Measurements from ENCODE around the gene TMED10. TPM values are rescaled to one million over a fixed set of nuclear protein-coding genes. Genes with fewer than 3 reads are reported as not detected.

The TMED10 gene
- total and polyA plus RNA-seq, 2 donors (not counting 3 experiments of a cell fraction or from before 2014, with no cell fraction given) = 338 to 342 TPM

- Histone ChIP-seq H3K9ac (replicated peaks; ENCODE audit: extremely low read depth, insufficient read depth, low read length) (no peak overlapping the region), H3K9me3 (replicated peaks; ENCODE audit: control insufficient read depth, insufficient read depth, low read length) (no peaks in the 10 kb centered on the region), H3K27me3 (ENCODE audit: control insufficient read depth in 2 of 2, insufficient read depth in 2 of 2, low read length in 2 of 2) (no peaks in the 10 kb centered on the region), H3K4me2 (ENCODE audit: insufficient read depth, low read length) (no peak overlapping the region), H3K27ac (ENCODE audit: insufficient read depth, low read depth, low read length) (no peak overlapping the region), H3K4me1 (ENCODE audit: control insufficient read depth, extremely low read depth, insufficient read depth, low read length) (peaks cover 10% of the 10 kb centered on the region), H3K4me3 (replicated peaks in 1 of 3; ENCODE audit: insufficient read depth in 1 of 3, low read depth in 1 of 3, low read length in 3 of 3) (no peak overlapping the region), H3K9me1 (replicated peaks; ENCODE audit: control insufficient read depth, extremely low read depth, insufficient read depth, low read length) (no peaks in the 10 kb centered on the region), H2AFZ (ENCODE audit: low read depth, low read length) (no peak overlapping the region), H3K36me3 (ENCODE audit: control insufficient read depth in 2 of 2, extremely low read depth in 1 of 2, insufficient read depth in 2 of 2, low read length in 2 of 2) (peaks cover 9 to 10% of the 10 kb centered on the region in 2 experiments), H3K79me2 (ENCODE audit: control insufficient read depth, insufficient read depth, low read length) (no peaks in the 10 kb centered on the region), H4K20me1 (replicated peaks; ENCODE audit: control insufficient read depth, extremely low read depth, insufficient read depth, low read length) (no peaks in the 10 kb centered on the region)
- FAIRE-seq (peak; percentile 83), DNase-seq (ENCODE audit: low read depth, low spot score) (peak; percentile 81)
- ChIA-PET CTCF (interaction anchor here (0.6 to 7.1 kb wide), 9 partner anchors 9 to 424 kb away, joined by 3 to 77 read pairs (median 4); no protein-coding TSS in a partner anchor), POLR2A (interaction anchor here (0.7 kb wide), 1 partner anchor 163 kb away, joined by 4 read pairs; no protein-coding TSS in a partner anchor)
- dilution Hi-C loops (cut with MboI; ENCODE audit: extremely low pct_ligation_motif_present, low sequenced_read_pairs) (loop anchor here (25.0 kb wide), 1 partner anchor 155 kb away; the partner anchor contains the start of gene FOS), intact Hi-C loops (cut with micrococcal nuclease) (loop anchor here (1.0 to 10.0 kb wide), 4 partner anchors 164 to 432 kb away; no protein-coding TSS in a partner anchor)
- TF ChIP-seq, protein P1, sequence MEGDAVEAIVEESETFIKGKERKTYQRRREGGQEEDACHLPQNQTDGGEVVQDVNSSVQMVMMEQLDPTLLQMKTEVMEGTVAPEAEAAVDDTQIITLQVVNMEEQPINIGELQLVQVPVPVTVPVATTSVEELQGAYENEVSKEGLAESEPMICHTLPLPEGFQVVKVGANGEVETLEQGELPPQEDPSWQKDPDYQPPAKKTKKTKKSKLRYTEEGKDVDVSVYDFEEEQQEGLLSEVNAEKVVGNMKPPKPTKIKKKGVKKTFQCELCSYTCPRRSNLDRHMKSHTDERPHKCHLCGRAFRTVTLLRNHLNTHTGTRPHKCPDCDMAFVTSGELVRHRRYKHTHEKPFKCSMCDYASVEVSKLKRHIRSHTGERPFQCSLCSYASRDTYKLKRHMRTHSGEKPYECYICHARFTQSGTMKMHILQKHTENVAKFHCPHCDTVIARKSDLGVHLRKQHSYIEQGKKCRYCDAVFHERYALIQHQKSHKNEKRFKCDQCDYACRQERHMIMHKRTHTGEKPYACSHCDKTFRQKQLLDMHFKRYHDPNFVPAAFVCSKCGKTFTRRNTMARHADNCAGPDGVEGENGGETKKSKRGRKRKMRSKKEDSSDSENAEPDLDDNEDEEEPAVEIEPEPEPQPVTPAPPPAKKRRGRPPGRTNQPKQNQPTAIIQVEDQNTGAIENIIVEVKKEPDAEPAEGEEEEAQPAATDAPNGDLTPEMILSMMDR (IDR thresholded peaks at IDR 0.05; ENCODE audit: extremely low read depth in 1 of 2, insufficient read depth in 1 of 2, low read depth in 1 of 2, low read length in 2 of 2) = peak; percentile 38 to 55
- no peak for TF ChIP-seq MYC (IDR thresholded peaks at IDR 0.05; ENCODE audit: low read depth, low read length)
- no TSS peak for BruUV-seq (replicated peaks)
Measured at GRCh38 chr14:75132382-75133086, 43.9 kb downstream of the TMED10 start.

- no peaks in the 10 kb centered on the region for H3K27me3 ChIP-seq (ENCODE audit: control insufficient read depth in 2 of 2, insufficient read depth in 2 of 2, low read length in 2 of 2)
- H2AFZ ChIP-seq (ENCODE audit: low read depth, low read length) = no peak overlapping the region
- no peak overlapping the region for H3K4me3 ChIP-seq (replicated peaks in 1 of 3; ENCODE audit: insufficient read depth in 1 of 3, low read depth in 1 of 3, low read length in 3 of 3)
- TF ChIP-seq EZH2 (IDR thresholded peaks at IDR 0.05; ENCODE audit: borderline replicate concordance, low read depth, low read length, severe bottlenecking) = no peak
- TF ChIP-seq, protein P2, sequence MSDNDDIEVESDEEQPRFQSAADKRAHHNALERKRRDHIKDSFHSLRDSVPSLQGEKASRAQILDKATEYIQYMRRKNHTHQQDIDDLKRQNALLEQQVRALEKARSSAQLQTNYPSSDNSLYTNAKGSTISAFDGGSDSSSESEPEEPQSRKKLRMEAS (IDR thresholded peaks at IDR 0.05; ENCODE audit: insufficient read depth, insufficient read length) = no peak
- no peak for TF ChIP-seq GATA2 (IDR thresholded peaks at IDR 0.05; ENCODE audit: insufficient read depth, insufficient read length, low read depth, low read length)
- TF ChIP-seq, protein P1 (IDR thresholded peaks at IDR 0.05; ENCODE audit: extremely low read depth in 1 of 2, insufficient read depth in 1 of 2, low read depth in 1 of 2, low read length in 2 of 2) = no peak
- TF ChIP-seq POLR2AphosphoS5 (IDR thresholded peaks at IDR 0.05; ENCODE audit: insufficient read depth, low read depth, low read length) = no peak
- no peak for TF ChIP-seq POLR2A (IDR thresholded peaks at IDR 0.05; ENCODE audit: low read depth, low read length)
- TF ChIP-seq FOS (IDR thresholded peaks at IDR 0.05; ENCODE audit: borderline replicate concordance, insufficient read depth, low read length) = no peak
- no peak for TF ChIP-seq JUN (IDR thresholded peaks at IDR 0.05; ENCODE audit: borderline replicate concordance, insufficient read depth, insufficient read length, low read depth)
- no peak for TF ChIP-seq MYC (IDR thresholded peaks at IDR 0.05; ENCODE audit: low read depth, low read length)
- H3K9me1 ChIP-seq (replicated peaks; ENCODE audit: control insufficient read depth, extremely low read depth, insufficient read depth, low read length) = no peaks in the 10 kb centered on the region
- DNase-seq (ENCODE audit: low read depth, low spot score) = no peak
- H3K4me1 ChIP-seq (ENCODE audit: control insufficient read depth, extremely low read depth, insufficient read depth, low read length) = peaks cover 41% of the 10 kb centered on the region
- BruUV-seq (replicated peaks) = no TSS peak
- H3K9me3 ChIP-seq (replicated peaks; ENCODE audit: control insufficient read depth, insufficient read depth, low read length) = no peaks in the 10 kb centered on the region
- no peak overlapping the region for H3K27ac ChIP-seq (ENCODE audit: insufficient read depth, low read depth, low read length)
- peaks cover 17% of the 10 kb centered on the region for H3K79me2 ChIP-seq (ENCODE audit: control insufficient read depth, insufficient read depth, low read length)
- CTCF ChIA-PET = interaction anchor here (1.0 to 7.1 kb wide), 5 partner anchors 11 to 360 kb away, joined by 3 to 77 read pairs (median 6); no protein-coding TSS in a partner anchor
- POLR2A ChIA-PET = no interaction called here
- no peak for FAIRE-seq
- peaks cover 1 to 3% of the 10 kb centered on the region in 2 experiments for H3K36me3 ChIP-seq (ENCODE audit: control insufficient read depth in 2 of 2, extremely low read depth in 1 of 2, insufficient read depth in 2 of 2, low read length in 2 of 2)
- H3K9ac ChIP-seq (replicated peaks; ENCODE audit: extremely low read depth, insufficient read depth, low read length) = no peak overlapping the region
- H3K4me2 ChIP-seq (ENCODE audit: insufficient read depth, low read length) = no peak overlapping the region
- intact Hi-C loops (cut with micrococcal nuclease) = no loop called here
- dilution Hi-C loops (cut with MboI; ENCODE audit: extremely low pct_ligation_motif_present, low sequenced_read_pairs) = loop anchor here (25.0 kb wide), 1 partner anchor 159 kb away; the partner anchor contains the start of gene FOS
- H4K20me1 ChIP-seq (replicated peaks; ENCODE audit: control insufficient read depth, extremely low read depth, insufficient read depth, low read length) = no peaks in the 10 kb centered on the region
Measured at GRCh38 chr14:75128596-75128990, 47.8 kb downstream of the TMED10 start.
